ENCODE results near the gene AXIN2.

AXIN2 gene

GRCh38 chr17:65560628-65561451 is 608 bp downstream of the AXIN2 start (continued):
- no peak for TF ChIP-seq ZNF518A (tag by site-specific recombination; conservative IDR thresholded peaks at IDR 0.05; ENCODE audit: low read depth)
- TF ChIP-seq ZNF777 (tag by site-specific recombination; IDR thresholded peaks at IDR 0.05; ENCODE audit: borderline replicate concordance): no peak
- TF ChIP-seq ZFP37 (tag by site-specific recombination; IDR thresholded peaks at IDR 0.05): no peak
- TF ChIP-seq SP7 (tag by site-specific recombination; IDR thresholded peaks at IDR 0.05): no peak
- TF ChIP-seq TCF7L2 (IDR thresholded peaks at IDR 0.05; ENCODE audit: borderline replicate concordance, low read depth, low read length): peak; percentile 99
- peak; percentile 65; the same call in 1 of the 2 replicates for TF ChIP-seq ZNF341 (tag by site-specific recombination; IDR thresholded peaks at IDR 0.05; ENCODE audit: low read depth)
- 0 out of 2 replicates have a peak, but pooled peaks have one; percentile 13 for TF ChIP-seq KLF16 (tag by site-specific recombination; IDR thresholded peaks at IDR 0.05)
- TF ChIP-seq ZNF529 (tag by site-specific recombination; IDR thresholded peaks at IDR 0.05; ENCODE audit: insufficient replicate concordance): no peak
- TF ChIP-seq ZBTB8A (tag by site-specific recombination; IDR thresholded peaks at IDR 0.05): 0 out of 2 replicates have a peak, but pooled peaks have one; percentile 21
- 0 out of 2 replicates have a peak, but pooled peaks have one; percentile 12 for TF ChIP-seq KLF9 (tag by site-specific recombination; IDR thresholded peaks at IDR 0.05; ENCODE audit: low read depth)
- peak; percentile 49 for TF ChIP-seq ZBTB26 (tag by site-specific recombination; optimal IDR thresholded peaks at IDR 0.05)

GRCh38 chr17:65559804-65560627 is 1.4 kb downstream of the AXIN2 start:
- Histone ChIP-seq H3K4me3 (ENCODE audit: low read depth, low read length) (peak overlapping the region; percentile 66), H3K4me1 (ENCODE audit: control insufficient read depth, insufficient read depth, low read length) (peaks cover 12% of the 10 kb centered on the region; the same call in 1 of the 2 replicates), H3K9me3 (ENCODE audit: control insufficient read depth, insufficient read depth, low read depth, low read length) (no peaks in the 10 kb centered on the region), H3K27ac (ENCODE audit: extremely low read depth, low read depth, low read length) (peak overlapping the region; percentile 96), H3K36me3 (ENCODE audit: control insufficient read depth in 2 of 2, insufficient read depth in 1 of 2, low read length in 2 of 2) (peaks cover 0 to 18% of the 10 kb centered on the region in 2 experiments; a peak in 1 of 3 replicates)
- CTCF ChIA-PET: interaction anchor here (0.6 to 5.2 kb wide), 10 partner anchors 8 to 1222 kb away, joined by 3 to 46 read pairs (median 4); no protein-coding TSS in a partner anchor
- POLR2A ChIA-PET: interaction anchor here (0.8 kb wide), 1 partner anchor 92 kb away, joined by 3 read pairs; no protein-coding TSS in a partner anchor
- TF ChIP-seq WT1 (tag by site-specific recombination; IDR thresholded peaks at IDR 0.05): no peak
- TF ChIP-seq SP7 (tag by site-specific recombination; IDR thresholded peaks at IDR 0.05): 0 out of 2 replicates have a peak, but pooled peaks have one; percentile 8
- peak; percentile 41 for TF ChIP-seq ZIC2 (tag by site-specific recombination; IDR thresholded peaks at IDR 0.05)
- no peak for TF ChIP-seq ZNF16 (tag by site-specific recombination; IDR thresholded peaks at IDR 0.05; ENCODE audit: low read depth)
- TF ChIP-seq ZNF580 (tag by site-specific recombination; IDR thresholded peaks at IDR 0.05): no peak
- TF ChIP-seq ZNF549 (tag by site-specific recombination; IDR thresholded peaks at IDR 0.05): no peak
- TF ChIP-seq ZNF148 (tag by site-specific recombination; IDR thresholded peaks at IDR 0.05; ENCODE audit: borderline replicate concordance): no peak
- no peak for TF ChIP-seq ZNF221 (tag by site-specific recombination; IDR thresholded peaks at IDR 0.05; ENCODE audit: borderline replicate concordance)
